COLO668 (cell line): ENCODE results near the gene KDM6A.
"Not testable (repeated sequence)": the region's sequence is repeated elsewhere in the genome, so short reads cannot be mapped to it uniquely, and the experiment has no call there.

Source experiments
- DNase-seq: peaks from one replicate; lab custom pipeline; 2025; ENCODE audit not compliant: unreplicated experiment; lab: John Stamatoyannopoulos, UW

The KDM6A gene

DNA sequence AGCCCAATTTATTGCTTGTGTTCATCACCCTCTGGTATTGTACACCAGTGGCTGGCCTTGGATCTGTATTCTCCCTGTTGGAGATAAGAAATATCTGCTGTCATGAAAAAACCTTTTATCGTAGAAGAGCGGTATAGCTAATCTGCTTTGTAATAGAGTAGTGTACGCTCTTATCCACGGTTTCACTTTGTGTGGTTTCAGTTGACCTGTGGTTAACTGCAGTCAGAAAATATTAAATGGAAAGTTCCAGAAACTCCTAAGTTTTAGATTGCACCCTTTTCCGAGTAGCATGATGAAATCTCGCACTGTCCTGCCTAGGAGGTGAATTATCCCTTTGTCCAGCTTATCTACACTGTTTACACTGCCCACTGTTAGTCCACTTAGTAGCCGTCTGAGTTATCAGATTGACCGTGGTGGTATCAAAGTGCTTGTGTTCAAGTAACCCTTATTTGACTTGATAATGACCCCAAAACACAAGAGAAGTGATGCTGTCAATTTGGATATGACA lies 42.4 kb downstream of the KDM6A start:
- no peak for DNase-seq

DNA sequence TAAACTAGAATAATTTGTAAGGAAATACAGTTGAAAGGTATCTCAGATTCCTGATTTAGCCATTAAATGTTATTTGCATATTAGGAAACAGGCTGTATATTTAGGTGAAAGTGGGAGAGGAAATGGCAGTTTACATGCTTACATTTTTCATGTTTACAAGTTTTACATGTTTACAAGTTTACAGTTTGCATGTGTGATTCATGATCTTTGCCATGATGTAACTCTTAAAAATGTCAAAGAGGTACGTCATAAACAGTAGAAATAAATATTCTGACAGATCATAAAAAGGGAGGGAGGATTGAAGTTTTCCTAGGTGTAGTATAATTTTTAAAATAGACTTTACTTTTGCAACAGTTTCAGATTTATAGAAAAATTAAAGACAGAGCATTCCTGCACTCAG lies 45.7 kb downstream of the KDM6A start:
- DNase-seq: no peak

GRCh38 chrX:44922980-44923379 lies 50.0 kb downstream of the KDM6A start:
- no peak for DNase-seq

DNA sequence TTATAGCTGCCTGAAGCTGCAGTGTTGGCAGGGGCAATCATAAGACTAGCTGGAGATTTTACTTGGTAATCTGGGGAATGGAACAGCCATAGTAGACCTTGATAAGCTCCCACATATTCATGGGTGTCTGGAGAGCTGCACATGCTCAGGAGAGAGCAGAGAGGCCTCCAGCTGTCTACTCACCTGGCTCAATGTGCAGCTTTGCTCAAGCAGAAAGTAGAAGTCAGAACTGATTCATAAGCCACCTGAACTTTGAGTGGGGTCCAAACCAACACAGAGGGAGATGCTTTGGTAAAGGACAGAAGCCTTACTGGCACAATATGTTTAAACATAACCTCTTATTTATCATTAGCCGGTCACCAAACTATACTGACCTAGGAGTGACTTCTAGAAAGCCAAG lies 54.4 kb downstream of the KDM6A start:
- DNase-seq: no peak

DNA sequence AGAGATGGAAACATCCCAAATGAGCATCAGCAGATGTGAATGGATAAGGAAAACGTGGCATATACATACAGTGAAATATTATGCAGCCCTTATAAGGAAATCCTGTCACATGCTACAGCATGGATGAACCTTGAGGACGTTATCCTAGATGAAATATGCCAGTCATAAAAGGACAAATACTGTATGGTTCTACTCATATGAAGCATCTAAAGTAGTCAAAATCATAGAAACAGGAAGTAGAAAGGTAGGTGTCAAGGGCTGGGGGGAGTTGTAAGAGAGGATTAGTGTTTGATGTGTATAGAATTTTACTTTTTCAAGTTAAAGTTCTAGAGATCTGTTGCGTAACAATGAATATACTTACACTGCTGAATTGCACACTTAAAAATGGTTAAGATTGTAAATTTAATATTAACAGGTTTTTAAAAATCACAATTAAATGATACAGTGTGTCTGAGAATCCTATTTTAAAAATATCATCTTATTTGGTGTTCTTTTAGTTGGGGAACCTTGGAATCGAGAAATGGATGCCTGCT lies 58.5 kb downstream of the KDM6A start:
- no peak for DNase-seq

- DNase-seq: no peak
Observed at GRCh38 chrX:44935172-44935571, 62.2 kb downstream of the KDM6A start.

- no peak for DNase-seq
Observed at GRCh38 chrX:44935640-44936039, 62.7 kb downstream of the KDM6A start.

- DNase-seq: no peak
Observed at GRCh38 chrX:44937606-44938005, 64.6 kb downstream of the KDM6A start.

- no peak for DNase-seq
Observed at GRCh38 chrX:44938111-44938510, 65.1 kb downstream of the KDM6A start.

GRCh38 chrX:44940541-44940940 lies 67.6 kb downstream of the KDM6A start:
- not testable (repeated sequence) for DNase-seq

DNA sequence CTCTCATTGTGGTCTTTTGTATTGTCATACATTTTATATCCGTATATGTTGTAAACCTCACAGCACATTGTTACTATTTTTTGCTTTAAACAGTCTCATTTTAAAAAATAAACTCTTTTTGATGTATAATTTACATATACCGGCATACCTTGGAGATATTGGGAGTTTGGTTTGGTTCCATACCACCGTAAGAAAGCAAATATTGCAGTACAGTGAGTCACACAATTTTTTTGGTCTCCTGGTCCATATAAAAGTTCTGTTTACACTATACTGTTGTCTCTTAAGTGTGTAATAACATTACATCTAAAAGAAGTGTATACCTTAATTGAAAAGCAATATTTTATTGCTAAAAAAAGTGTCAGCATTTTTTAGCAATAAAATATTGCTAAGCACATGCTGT lies 70.0 kb downstream of the KDM6A start:
- no peak for DNase-seq

DNA sequence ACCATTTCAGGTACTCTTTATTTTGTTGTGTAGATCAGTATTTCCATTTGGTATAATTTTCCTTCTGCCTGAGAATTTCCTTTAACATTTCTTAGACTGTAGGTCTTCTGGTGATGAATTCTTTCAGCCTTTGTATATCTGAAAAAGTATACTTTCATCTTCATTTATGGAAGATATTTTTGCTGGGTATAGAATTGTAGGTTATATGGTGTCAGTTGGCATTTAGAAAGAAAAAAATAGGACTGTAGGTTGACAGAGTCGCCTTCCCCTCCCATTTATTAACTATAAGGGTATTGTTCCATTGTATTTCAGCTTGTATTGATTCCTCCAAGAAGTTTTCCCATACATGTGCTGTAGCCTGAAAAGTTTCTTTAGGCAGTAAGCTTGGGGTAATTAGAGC lies 71.9 kb downstream of the KDM6A start:
- DNase-seq: no peak

GRCh38 chrX:44945736-44946135 lies 72.7 kb downstream of the KDM6A start:
- no peak for DNase-seq

DNA sequence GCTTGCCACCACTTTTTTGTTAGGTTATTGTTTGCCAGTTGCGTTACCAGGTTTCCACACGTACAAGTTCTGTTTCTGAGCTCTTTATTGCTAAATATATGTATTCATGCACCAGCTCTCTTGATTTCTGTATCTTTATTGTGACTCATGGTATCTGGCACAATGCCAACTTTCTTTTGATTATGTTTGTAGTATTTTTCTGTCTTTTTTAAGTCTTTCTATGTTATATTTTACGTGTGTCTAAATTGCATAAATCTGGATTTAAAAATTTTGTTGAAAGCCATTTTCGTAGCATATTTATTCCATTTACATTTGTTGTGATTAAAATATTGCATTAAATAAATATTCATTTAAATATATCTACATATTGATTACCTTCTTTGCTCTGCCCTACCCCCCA lies 73.8 kb downstream of the KDM6A start:
- DNase-seq: no peak

DNA sequence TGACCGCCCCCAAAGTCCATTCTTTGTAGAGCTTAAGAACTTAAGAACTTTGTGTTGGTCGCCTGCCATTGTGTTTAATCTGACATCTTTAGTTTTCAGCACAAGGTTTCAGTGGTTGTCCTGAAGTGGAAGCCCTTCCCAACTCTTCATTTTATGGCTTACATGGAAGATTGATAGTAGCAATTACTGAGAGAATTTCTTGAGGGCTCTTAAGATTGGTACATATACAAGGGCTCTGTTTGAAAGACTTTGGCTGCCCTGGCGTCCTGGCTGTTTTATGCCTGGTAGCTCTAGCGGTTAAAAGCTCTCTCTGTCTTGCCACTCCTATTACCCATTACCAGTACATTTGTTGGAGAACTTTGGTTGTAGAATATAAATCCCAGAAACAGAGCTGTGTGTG lies 75.0 kb downstream of the KDM6A start:
- no peak for DNase-seq

DNA sequence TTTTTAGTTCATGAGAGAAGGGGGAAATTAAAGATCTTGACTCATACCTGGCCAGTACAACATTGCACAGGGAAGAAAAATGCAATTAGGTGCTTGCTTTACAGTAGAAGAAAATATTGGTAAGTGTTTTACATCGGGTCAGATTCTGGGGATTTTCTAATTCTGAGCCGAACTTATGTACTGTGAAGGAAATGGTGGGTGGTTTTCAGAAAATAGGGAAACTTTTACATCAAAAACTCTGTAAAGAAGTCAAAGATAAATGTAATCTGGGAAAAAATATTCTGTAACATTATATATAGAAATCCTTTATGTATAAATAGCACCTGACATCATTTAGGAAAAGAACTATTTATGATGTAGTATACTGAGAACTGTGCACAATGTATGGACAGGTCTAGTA lies 75.4 kb downstream of the KDM6A start:
- DNase-seq: no peak

DNA sequence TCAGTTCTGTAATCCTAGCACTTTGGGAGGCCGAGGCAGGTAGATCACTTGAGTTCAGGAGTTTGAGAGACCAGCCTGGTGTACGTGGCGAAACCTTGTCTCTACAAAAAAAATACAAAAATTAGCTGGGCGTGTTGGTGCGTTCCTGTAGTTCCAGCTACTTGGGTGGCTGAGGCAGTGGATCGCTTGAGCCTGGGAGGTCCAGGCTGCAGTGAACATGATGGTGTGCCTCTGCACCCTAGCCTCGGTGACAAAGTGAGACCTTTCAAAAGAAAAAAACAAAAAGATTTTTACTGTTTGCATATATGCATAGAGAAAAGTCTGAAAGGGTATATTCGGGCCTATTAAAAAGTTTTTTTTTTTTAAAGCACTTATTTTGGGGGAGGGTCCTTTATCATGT lies 76.1 kb downstream of the KDM6A start:
- no peak for DNase-seq

DNA sequence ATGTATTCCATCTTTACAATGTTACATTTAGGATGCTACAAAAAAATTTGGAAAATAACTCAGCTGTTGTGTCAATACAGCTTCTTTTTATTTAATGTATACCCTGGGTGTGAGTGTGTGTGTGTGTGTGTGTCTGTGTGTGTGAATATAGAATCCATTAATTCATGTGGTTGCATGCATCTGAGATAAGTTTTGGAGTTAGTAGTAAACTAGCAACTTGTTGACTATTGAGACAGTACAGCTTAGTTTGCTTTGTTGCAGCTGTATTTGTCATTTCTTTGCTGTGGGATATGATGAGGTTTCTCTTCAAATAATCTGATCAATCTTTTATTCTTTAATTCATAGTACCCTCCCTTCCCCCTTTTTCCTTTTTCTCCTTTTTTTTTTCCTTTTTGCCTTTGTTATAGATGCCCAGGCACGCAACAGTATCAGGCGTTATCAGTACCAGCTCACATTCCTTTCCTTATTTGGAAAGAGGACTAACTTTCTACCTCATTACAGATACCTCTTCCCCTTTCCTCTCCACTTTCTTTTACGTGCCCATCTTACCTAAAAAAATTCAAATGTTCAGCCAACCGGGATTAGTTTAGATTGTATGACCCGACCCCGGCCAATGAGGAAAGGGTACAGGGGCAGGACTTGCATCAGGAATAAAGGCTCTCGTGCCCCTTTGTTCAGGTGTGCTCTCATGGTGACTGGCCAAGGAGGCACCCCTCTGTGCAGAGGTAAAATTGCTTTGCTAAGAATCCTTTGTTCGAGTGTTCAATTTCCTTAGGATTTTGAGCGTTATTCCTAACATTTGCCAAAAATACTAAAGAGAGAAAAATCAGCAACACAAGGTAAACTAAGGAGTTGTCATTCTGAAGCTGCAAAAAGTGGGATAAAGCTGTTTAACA lies 77.7 kb downstream of the KDM6A start:
- DNase-seq: not testable (repeated sequence)

DNA sequence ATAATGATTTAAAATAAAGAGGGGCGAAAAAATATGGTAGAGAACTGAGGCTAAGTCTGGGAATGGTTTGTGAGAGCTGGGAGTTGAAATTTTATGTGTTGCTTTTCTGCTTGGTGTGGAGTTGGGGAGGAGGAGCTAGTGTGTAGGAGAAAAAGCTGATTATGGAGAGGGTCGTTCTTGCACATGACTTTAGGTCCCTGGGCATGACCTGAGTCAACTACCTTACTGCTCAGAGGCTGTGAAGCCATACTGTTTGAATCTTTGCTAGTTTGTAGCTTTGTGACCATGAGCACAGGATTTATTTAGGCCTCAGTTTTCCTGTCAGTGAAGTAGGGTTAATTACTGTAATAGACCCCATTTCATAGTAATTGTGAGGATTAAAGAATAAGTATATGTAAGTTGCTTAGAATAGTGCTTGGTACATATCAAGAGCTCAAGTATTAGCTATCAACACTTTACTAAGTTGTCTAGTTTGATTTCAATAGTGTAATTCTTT lies 78.6 kb downstream of the KDM6A start:
- no peak for DNase-seq

DNA sequence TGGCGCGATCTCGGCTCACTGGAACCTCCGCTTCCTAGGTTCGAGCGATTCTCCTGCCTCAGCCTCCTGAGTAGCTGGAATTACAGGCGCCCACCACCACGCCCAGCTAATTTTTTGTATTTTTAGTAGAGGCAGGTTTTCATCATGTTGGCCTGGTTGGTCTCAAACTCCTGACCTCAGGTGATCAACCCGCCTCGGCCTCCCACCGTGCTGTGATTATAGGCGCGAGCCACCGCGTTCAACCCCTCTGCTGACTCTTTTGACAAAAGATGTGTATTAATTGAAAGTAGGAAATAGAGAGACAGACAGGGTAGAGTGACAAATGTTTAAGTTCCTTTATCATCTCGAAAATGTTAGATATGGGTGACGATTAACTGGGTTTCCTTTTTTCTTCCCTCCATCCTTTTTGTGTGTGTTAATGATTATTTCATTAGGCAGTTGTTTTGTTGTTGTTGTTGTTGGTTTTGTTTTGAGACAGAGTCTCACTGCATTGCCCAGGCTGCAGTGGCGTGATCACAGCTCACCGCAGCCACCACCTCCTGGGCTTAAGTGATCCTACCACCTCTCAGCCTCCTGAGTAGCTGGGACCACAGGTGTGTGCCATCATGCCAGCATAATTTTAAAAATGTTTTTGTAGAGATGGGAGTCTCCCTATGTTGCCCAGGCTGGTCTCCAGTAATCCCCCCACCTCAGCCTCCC lies 79.5 kb downstream of the KDM6A start:
- no peak for DNase-seq

- DNase-seq: no peak
Observed at GRCh38 chrX:44953734-44954502, 80.9 kb downstream of the KDM6A start.
